Cardiac fibroblast (primary cell): ENCODE results near the gene FOXB1.

Experiments
- DNase-seq, 2 donors: peaks; one replicate each; pipeline versions ENCODE4 v3.0.0 to v3.0.0-alpha.2; 2010; ENCODE audit warnings: low read depth in 2 of 2
- H3K4me3 ChIP-seq, 2 donors: replicated peaks in 1 of 2; 1 replicate in 1 of 2; 2 replicates in 1 of 2; pipeline ENCODE4 v1.5.1; 2011; ENCODE audit warnings: low read depth in 2 of 2, low read length in 2 of 2, mild to moderate bottlenecking in 2 of 2, moderate library complexity in 1 of 2
- CTCF ChIP-seq: IDR thresholded peaks from one replicate; pipeline ENCODE4 v1.5.1; 2011; ENCODE audit warnings: low read depth, mild to moderate bottlenecking, low read length, inconsistent platforms

Gene FOXB1

DNA sequence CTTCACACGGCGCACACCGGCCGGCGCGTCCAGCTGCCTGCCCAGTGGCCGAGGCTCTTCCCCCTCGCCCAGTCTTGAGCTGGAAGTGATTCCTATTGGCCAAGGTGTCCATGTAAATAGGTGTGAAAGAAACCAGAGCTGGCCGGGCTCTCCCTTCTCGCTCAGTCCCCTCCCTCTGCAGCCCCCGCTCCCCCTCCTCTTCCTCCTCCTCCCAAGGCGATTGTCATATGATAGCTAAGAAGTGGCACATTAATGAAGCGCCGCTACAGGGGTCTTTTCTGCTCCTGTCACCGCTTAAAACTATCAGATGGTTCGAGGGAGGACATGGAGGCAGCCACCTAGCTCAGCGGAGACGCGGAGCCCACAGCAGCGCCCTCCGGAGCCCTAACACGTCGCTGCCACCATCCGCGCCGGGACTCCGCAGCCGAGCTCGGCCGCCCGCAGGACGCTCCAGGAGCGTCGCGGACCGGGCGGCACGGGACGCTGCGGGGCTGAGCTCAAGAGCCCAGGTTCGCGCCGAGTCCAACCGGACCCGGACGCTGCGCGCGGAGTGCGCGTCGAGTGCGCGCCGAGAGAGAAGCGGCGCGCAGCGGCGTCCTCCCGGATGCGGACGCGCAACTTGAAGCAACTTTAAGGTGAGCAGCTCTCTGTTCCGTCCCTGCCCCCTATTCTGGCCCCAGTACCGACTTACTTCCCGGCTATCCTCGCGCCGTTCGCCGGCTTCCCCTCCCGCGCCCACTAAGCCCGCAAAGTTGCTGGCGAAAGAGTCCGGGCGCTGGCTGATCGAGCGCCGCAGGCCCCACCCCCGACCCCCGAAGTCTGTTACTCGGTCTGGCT, at the start of gene FOXB1:
Gene FOXB1 (plus strand): TSS at position 303 of the 837 bp plus-strand sequence. CDS start 653 bp downstream, outside the sequence.
- no peak for TF ChIP-seq CTCF
- DNase-seq = no peak

GRCh38 chr15:59958288-59958687, 45.8 kb upstream of the FOXB1 start:
- H3K4me3 ChIP-seq = no peak overlapping the region
- no peak for TF ChIP-seq CTCF
- no peak for DNase-seq

More for the DNA sequence above, at the start of gene FOXB1:
- H3K4me3 ChIP-seq = no peak within 1 kb of the TSS

- no peak for TF ChIP-seq CTCF
- H3K4me3 ChIP-seq = no peak overlapping the region
- no peak for DNase-seq
Measured at GRCh38 chr15:59960318-59960717, 43.8 kb upstream of the FOXB1 start.

DNA sequence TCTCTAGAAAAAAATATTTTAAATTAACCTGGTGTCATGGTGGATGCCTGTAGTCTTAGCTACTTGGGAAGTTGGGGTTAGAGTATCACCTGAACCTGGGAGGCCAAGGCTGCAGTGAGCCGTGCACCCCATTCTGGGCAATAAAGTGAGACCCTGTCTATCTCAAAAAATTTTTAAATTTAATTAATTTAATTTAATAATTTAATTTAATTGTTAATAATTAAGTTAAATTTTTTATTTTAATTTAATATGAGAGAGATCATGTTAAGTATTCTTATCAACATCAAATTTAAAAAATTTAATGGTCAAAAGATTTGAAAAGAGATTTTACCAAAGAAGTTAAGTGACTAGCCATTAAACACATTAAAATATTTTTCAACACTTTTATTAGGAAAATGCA, 40.8 kb upstream of the FOXB1 start:
- TF ChIP-seq CTCF = no peak
- no peak for DNase-seq
- no peak overlapping the region for H3K4me3 ChIP-seq

GRCh38 chr15:59963925-59964324, 40.2 kb upstream of the FOXB1 start:
- H3K4me3 ChIP-seq = no peak overlapping the region
- TF ChIP-seq CTCF = no peak
- DNase-seq = no peak

GRCh38 chr15:59965741-59966140, 38.4 kb upstream of the FOXB1 start:
- no peak for DNase-seq
- no peak for TF ChIP-seq CTCF

GRCh38 chr15:59966262-59966661, 37.8 kb upstream of the FOXB1 start:
- no peak overlapping the region for H3K4me3 ChIP-seq
- TF ChIP-seq CTCF = no peak
- no peak for DNase-seq

More at GRCh38 chr15:59965741-59966140, 38.4 kb upstream of the FOXB1 start:
- H3K4me3 ChIP-seq = no peak overlapping the region
